Measurements from ENCODE around the gene KATNB1.

The KATNB1 gene

DNA sequence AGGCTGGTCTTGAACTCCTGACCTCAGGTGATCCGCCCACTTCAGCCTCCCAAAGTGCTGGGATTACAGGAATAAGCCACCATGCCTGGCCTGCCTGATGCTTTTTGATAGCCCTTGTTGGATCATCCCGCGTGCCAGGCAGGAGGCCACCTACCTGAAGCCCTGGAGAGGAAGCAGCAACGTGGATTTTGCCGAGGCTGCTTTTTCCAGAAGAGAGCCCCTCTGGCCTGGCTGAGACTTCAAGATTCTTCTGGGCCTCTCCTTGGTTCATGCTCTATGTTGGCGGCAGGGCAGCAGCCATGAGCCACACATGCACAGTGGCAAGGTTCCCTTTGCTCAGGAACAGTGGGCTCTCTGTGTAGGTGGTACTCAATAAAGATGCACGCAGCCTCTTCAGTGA is 11.5 kb downstream of the KATNB1 start:
- no peak for DNase-seq (ENCODE audit: extremely low read depth, low read depth)
- no peak for TF ChIP-seq CTCF (IDR thresholded peaks at IDR 0.05; ENCODE audit: low read depth, low read length)

GRCh38 chr16:57747496-57747895 is 11.9 kb downstream of the KATNB1 start:
- DNase-seq (ENCODE audit: extremely low read depth, low read depth) = no peak
- no peak for TF ChIP-seq CTCF (IDR thresholded peaks at IDR 0.05; ENCODE audit: low read depth, low read length)

DNA sequence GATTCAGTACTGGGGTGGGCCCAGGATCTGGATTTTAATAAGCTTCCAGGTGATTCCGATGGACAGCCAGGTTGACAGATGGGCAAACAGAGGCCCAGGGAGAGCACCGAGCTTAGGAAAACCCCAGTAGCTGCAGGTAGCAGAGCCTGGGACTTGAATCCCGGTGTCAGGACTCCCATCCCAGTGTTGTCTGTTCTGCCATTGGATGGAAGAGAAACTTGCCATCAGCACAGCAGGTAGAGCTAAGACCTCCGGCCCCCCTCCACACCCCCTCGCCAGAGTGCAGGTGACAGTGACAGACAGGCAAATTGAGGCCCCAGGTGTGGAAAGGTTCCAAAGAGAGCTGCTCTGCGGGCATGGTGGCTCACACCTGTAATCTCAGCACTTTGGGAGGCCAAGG is 12.4 kb downstream of the KATNB1 start:
- TF ChIP-seq CTCF (IDR thresholded peaks at IDR 0.05; ENCODE audit: low read depth, low read length) = no peak
- no peak for DNase-seq (ENCODE audit: extremely low read depth, low read depth)

DNA sequence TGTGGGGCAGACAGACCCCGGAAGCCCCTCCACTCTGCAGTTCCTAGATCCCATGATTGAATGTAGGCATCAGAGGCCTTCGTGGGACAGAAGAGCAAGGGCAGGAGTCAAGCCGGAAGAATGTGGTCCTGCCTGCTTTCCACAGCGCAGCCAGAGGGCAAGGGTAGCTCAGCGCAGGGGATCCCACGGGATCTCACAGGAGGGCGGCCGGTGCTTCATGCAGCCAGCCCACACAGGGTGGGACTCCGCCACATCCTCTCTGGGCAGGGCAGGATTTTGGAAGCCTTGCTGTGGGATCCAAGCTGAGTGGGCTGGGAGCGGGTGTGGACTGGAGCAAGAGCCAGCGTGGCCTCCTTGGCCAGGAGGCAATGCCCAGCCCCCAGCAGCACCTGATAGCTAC is 13.0 kb downstream of the KATNB1 start:
- no peak for TF ChIP-seq CTCF (IDR thresholded peaks at IDR 0.05; ENCODE audit: low read depth, low read length)
- DNase-seq (ENCODE audit: extremely low read depth, low read depth) = no peak

GRCh38 chr16:57749101-57749692 is 13.6 kb downstream of the KATNB1 start:
- TF ChIP-seq CTCF (IDR thresholded peaks at IDR 0.05; ENCODE audit: low read depth, low read length) = no peak
- DNase-seq (ENCODE audit: extremely low read depth, low read depth) = no peak

GRCh38 chr16:57749856-57750452 is 14.4 kb downstream of the KATNB1 start:
- no peak for TF ChIP-seq CTCF (IDR thresholded peaks at IDR 0.05; ENCODE audit: low read depth, low read length)
- no peak for DNase-seq (ENCODE audit: extremely low read depth, low read depth)

DNA sequence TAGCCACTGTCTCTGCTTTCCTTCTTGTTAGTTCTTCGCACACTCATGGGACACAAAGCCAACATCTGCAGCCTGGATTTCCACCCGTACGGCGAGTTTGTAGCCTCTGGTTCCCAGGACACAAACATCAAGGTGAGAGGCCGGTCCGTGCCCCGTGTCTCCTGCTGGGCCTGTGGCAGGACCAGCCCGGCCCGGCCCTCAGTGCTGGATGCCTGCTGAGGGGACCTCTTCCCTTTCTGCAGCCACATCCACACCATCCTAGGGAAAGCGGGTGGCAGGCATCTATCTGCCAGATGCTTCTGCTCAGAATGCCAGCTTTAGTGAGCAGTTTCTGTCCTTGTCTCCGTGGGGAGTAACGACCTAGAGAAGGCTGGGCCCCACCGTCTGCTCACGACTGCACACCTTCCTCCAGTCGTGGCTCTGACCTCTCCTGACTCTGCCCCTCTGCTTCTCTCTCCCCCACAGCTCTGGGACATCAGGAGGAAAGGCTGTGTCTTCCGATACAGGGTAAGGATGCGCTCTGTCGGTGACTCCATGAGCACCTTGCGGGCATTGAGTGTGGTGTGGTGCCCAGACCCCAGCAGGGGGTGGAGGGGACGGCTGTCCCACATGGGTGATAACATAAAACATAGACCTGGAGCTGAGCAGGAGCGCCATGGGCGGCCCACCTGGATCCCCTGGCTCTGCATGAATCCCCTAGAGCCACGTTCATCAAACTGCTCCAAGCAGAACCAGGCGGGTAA is 15.4 kb downstream of the KATNB1 start:
- no peak for TF ChIP-seq CTCF (IDR thresholded peaks at IDR 0.05; ENCODE audit: low read depth, low read length)
- DNase-seq (ENCODE audit: extremely low read depth, low read depth) = no peak

Data from AG09319 (cell line).